Panc1 (cell line): Measurements from ENCODE around the gene AMN1. TPM values are rescaled to one million over a fixed set of nuclear protein-coding genes. Genes with fewer than 3 reads are reported as not detected.

Source experiments
- ATAC-seq: fragments of 200-7000 bp; cut with Tn5 transposase; 2 replicates; pipeline ENCODE4 v1.9.1; 2020; ENCODE audit warnings: mild to moderate bottlenecking, moderate library complexity
- BruUV-seq: library from RNA; stranded (reverse); fragments of 400-500 nt; replicated peaks from 2 replicates; lab custom pipeline; 2021; lab: Mats Ljungman, UMichigan
- CTCF ChIA-PET: fragments of 300-600 bp; sonication (Branson Sonifier 250); formaldehyde crosslinking; loops from one replicate; lab custom pipeline; 2022; ENCODE audit warnings: antibody characterized with exemption; lab: Charles Lee
- POLR2A ChIA-PET: fragments of 300-600 bp; sonication (Branson Sonifier 250); formaldehyde crosslinking; loops from one replicate; lab custom pipeline; 2022; ENCODE audit warnings: antibody characterized with exemption; lab: Charles Lee
- DNase-seq: peaks from one replicate; pipeline ENCODE4 v3.0.0-alpha.2; 2010; ENCODE audit warnings: low read depth, low spot score
- H3K27ac ChIP-seq: 2 replicates; pipeline ENCODE4 v1.5.1; 2011; ENCODE audit warnings: mild to moderate bottlenecking, low read length, inconsistent platforms
- H3K27me3 ChIP-seq: fragments of 200-500 bp; sonication (Bioruptor generic); 2 replicates; pipeline ENCODE4 v1.6.0; 2014; ENCODE audit warnings: low read length, inconsistent platforms; ENCODE audit not compliant: control insufficient read depth, insufficient read depth
- H3K36me3 ChIP-seq: fragments of 200-500 bp; sonication (Bioruptor generic); 2 replicates; pipeline ENCODE4 v1.5.1; 2014; ENCODE audit warnings: inconsistent platforms, mild to moderate bottlenecking, low read length, moderate library complexity; ENCODE audit not compliant: control insufficient read depth, insufficient read depth
- H3K4me1 ChIP-seq: 2 replicates; pipeline ENCODE4 v1.5.1; 2011; ENCODE audit warnings: inconsistent platforms, mild to moderate bottlenecking, low read length, moderate library complexity; ENCODE audit not compliant: control insufficient read depth, insufficient read depth
- H3K4me3 ChIP-seq, 2 experiments: 2 replicates each; pipeline ENCODE4 v1.5.1; 2011 to 2012; ENCODE audit warnings: low read depth in 2 of 2, low read length in 2 of 2, mild to moderate bottlenecking in 2 of 2, inconsistent platforms in 1 of 2, moderate library complexity in 1 of 2
- H3K9me3 ChIP-seq: fragments of 200-500 bp; sonication (Bioruptor generic); 2 replicates; pipeline ENCODE4 v1.5.1; 2014; ENCODE audit warnings: low read depth, mild to moderate bottlenecking, inconsistent platforms, low read length, moderate library complexity; ENCODE audit not compliant: control insufficient read depth, insufficient read depth
- POLR2AphosphoS5 ChIP-seq: IDR thresholded peaks from 2 replicates; pipeline ENCODE4 v1.6.1; 2012; ENCODE audit warnings: mild to moderate bottlenecking, low read depth, low read length, moderate library complexity
- SIN3A ChIP-seq: IDR thresholded peaks from 2 replicates; pipeline ENCODE4 v1.6.1; 2012; ENCODE audit warnings: low read depth, mild to moderate bottlenecking, low read length, moderate library complexity, borderline replicate concordance; ENCODE audit not compliant: insufficient read depth
- TCF7L2 ChIP-seq: IDR thresholded peaks from 2 replicates; pipeline ENCODE4 v1.6.1; 2011; ENCODE audit warnings: mild to moderate bottlenecking, low read depth, low read length, inconsistent platforms
- in situ Hi-C: cut with HindIII; loops from 2 replicates; pipeline ENCODE4 v1.10.0; 2016; ENCODE audit warnings: low sequenced_read_pairs, low pct_unique_long_range_greater_than_20kb
- intact Hi-C: fragments of 100-400 bp; cut with micrococcal nuclease; formaldehyde crosslinking; loops from one replicate; pipeline ENCODE4 v1.10.0; 2022; ENCODE audit not compliant: unreplicated experiment
- total RNA-seq: library from RNA; stranded (reverse); gene quantifications from one replicate; pipeline ENCODE4 v1.2.1, GENCODE V29; 2021; ENCODE audit not compliant: unreplicated experiment
- TF ChIP-seq, protein P1 (sequence below), 2 experiments: IDR thresholded peaks; 2 replicates each; pipeline ENCODE4 v1.6.1; 2011 to 2012; ENCODE audit warnings: low read depth in 2 of 2, control low read depth in 1 of 2, low read length in 1 of 2, mild to moderate bottlenecking in 1 of 2, moderate library complexity in 1 of 2; ENCODE audit not compliant: insufficient read depth in 1 of 2
- TF ChIP-seq, protein P2 (sequence below): fragments of 450-650 bp; IDR thresholded peaks from 2 replicates; pipeline ENCODE4 v1.5.1; 2017; ENCODE audit warnings: mild to moderate bottlenecking

The AMN1 gene
- total RNA-seq, 1 experiment from 2014 or later: 16.4 TPM

DNA sequence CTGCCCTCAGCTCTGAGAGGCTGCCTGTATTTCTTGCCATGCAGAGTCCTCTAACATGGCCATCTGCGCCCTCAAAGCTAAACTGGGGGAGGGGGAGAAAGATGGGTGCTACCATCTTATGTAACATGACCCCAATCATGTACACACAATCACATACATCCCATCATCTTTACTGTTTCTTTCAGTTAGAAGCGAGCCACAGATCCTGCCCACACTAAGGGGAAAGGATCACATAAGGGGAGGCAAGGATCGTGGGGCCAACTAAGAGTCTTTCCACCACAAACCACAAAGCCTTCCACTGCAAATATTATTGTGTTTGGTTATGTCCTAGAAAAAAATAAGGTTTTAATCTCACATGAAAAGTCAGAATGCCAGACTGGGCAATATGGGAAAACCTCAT is 11.8 kb upstream of the AMN1 start:
- in situ Hi-C loops (no loop called here), intact Hi-C loops (no loop called here)
- POLR2A ChIA-PET: no interaction called here

GRCh38 chr12:31737763-31738162 is 8.9 kb upstream of the AMN1 start:
- Histone ChIP-seq H3K9me3 (no peaks in the 10 kb centered on the region), H3K27me3 (no peaks in the 10 kb centered on the region), H3K36me3 (no peaks in the 10 kb centered on the region), H3K4me1 (peaks cover 6% of the 10 kb centered on the region), H3K4me3 (no peak overlapping the region), H3K27ac (no peak overlapping the region; the same call in 1 of the 2 replicates)
- DNase-seq (no peak), ATAC-seq (no peak)
- in situ Hi-C loops (no loop called here), intact Hi-C loops (no loop called here)
- TF ChIP-seq SIN3A (no peak), POLR2AphosphoS5 (no peak), TCF7L2 (no peak)
- TF ChIP-seq, protein P1, sequence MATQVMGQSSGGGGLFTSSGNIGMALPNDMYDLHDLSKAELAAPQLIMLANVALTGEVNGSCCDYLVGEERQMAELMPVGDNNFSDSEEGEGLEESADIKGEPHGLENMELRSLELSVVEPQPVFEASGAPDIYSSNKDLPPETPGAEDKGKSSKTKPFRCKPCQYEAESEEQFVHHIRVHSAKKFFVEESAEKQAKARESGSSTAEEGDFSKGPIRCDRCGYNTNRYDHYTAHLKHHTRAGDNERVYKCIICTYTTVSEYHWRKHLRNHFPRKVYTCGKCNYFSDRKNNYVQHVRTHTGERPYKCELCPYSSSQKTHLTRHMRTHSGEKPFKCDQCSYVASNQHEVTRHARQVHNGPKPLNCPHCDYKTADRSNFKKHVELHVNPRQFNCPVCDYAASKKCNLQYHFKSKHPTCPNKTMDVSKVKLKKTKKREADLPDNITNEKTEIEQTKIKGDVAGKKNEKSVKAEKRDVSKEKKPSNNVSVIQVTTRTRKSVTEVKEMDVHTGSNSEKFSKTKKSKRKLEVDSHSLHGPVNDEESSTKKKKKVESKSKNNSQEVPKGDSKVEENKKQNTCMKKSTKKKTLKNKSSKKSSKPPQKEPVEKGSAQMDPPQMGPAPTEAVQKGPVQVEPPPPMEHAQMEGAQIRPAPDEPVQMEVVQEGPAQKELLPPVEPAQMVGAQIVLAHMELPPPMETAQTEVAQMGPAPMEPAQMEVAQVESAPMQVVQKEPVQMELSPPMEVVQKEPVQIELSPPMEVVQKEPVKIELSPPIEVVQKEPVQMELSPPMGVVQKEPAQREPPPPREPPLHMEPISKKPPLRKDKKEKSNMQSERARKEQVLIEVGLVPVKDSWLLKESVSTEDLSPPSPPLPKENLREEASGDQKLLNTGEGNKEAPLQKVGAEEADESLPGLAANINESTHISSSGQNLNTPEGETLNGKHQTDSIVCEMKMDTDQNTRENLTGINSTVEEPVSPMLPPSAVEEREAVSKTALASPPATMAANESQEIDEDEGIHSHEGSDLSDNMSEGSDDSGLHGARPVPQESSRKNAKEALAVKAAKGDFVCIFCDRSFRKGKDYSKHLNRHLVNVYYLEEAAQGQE (IDR thresholded peaks at IDR 0.05; ENCODE audit: insufficient read depth in 1 of 2, low read depth in 2 of 2, low read length in 1 of 2): no peak
- TF ChIP-seq, protein P2, sequence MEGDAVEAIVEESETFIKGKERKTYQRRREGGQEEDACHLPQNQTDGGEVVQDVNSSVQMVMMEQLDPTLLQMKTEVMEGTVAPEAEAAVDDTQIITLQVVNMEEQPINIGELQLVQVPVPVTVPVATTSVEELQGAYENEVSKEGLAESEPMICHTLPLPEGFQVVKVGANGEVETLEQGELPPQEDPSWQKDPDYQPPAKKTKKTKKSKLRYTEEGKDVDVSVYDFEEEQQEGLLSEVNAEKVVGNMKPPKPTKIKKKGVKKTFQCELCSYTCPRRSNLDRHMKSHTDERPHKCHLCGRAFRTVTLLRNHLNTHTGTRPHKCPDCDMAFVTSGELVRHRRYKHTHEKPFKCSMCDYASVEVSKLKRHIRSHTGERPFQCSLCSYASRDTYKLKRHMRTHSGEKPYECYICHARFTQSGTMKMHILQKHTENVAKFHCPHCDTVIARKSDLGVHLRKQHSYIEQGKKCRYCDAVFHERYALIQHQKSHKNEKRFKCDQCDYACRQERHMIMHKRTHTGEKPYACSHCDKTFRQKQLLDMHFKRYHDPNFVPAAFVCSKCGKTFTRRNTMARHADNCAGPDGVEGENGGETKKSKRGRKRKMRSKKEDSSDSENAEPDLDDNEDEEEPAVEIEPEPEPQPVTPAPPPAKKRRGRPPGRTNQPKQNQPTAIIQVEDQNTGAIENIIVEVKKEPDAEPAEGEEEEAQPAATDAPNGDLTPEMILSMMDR: no peak
- no TSS peak for BruUV-seq
- ChIA-PET CTCF (no interaction called here), POLR2A (no interaction called here)

More for the DNA sequence above, 11.8 kb upstream of the AMN1 start:
- BruUV-seq: no TSS peak
- TF ChIP-seq POLR2AphosphoS5: no peak
- TF ChIP-seq TCF7L2: no peak
- TF ChIP-seq, protein P1 (IDR thresholded peaks at IDR 0.05; ENCODE audit: insufficient read depth in 1 of 2, low read depth in 2 of 2, low read length in 1 of 2): no peak
- no peak for TF ChIP-seq SIN3A
- TF ChIP-seq, protein P2: no peak
- Histone ChIP-seq H3K36me3 (no peaks in the 10 kb centered on the region), H3K4me1 (no peaks in the 10 kb centered on the region), H3K4me3 (no peak overlapping the region), H3K9me3 (no peaks in the 10 kb centered on the region), H3K27ac (0 out of 2 replicates have a peak overlapping the region, but pooled peaks have one; percentile 17), H3K27me3 (no peaks in the 10 kb centered on the region)
- DNase-seq: no peak
- CTCF ChIA-PET: interaction anchor here (0.7 kb wide), 1 partner anchor 365 kb away, joined by 10 read pairs; no protein-coding TSS in a partner anchor
- ATAC-seq: no peak
